Fibroblast of peridontal ligament (primary cell): ENCODE data around the gene KRR1.
"Not testable (repeated sequence)": the region's sequence is repeated elsewhere in the genome, so short reads cannot be mapped to it uniquely, and the experiment has no call there.

ENCODE experiments used
- DNase-seq: peaks from one replicate; pipeline ENCODE4 v3.0.0-alpha.2; 2010; ENCODE audit errors: extremely low read depth

Gene KRR1

DNA sequence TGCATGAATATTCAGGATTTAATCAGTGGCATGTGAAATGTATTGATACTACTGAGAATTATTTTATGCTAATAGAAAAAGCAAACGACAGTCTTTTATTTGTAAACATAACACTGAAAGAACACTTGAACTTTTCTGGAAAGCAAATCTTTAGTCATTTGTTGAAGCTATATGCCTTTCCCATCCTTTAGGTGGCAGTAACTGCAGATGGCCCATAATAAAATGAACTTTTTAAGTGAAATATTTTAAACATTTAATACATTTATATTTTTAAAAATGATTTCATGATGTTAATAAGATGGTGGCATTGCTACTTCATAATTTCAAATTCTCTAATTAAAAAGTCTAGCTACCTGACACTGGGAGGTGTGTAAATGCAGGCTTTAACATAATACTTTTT is 13.9 kb upstream of the KRR1 start:
- DNase-seq, result peak; percentile 53

- DNase-seq, result not testable (repeated sequence)
Measured at GRCh38 chr12:75522124-75522523, 10.7 kb upstream of the KRR1 start.

GRCh38 chr12:75521224-75521623 is 9.8 kb upstream of the KRR1 start:
- not testable (repeated sequence) for DNase-seq

DNA sequence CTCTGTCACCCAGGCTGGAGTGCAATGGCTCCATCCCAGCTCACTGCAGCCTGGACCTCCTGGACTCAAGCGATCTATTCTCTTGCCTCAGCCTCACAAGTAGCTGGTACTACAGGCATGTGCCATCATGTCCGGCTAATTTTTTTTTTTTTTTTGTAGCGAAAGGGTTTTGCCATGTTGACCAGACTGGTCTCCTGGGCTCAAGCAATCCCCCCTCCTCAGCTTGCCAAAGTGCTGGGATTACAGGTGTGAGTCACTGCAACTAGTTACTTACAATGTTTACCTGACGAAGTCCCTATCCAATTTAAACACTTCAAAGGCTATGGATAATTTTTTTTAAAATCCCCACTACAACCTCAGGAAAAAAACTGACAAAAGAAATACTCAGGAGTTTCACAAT is 1.8 kb downstream of the KRR1 start:
- no peak for DNase-seq

- peak; percentile 32 for DNase-seq
Measured at GRCh38 chr12:75508159-75508558, 3.2 kb downstream of the KRR1 start.

- DNase-seq, result no peak
Measured at GRCh38 chr12:75507086-75507485, 4.3 kb downstream of the KRR1 start.

DNA sequence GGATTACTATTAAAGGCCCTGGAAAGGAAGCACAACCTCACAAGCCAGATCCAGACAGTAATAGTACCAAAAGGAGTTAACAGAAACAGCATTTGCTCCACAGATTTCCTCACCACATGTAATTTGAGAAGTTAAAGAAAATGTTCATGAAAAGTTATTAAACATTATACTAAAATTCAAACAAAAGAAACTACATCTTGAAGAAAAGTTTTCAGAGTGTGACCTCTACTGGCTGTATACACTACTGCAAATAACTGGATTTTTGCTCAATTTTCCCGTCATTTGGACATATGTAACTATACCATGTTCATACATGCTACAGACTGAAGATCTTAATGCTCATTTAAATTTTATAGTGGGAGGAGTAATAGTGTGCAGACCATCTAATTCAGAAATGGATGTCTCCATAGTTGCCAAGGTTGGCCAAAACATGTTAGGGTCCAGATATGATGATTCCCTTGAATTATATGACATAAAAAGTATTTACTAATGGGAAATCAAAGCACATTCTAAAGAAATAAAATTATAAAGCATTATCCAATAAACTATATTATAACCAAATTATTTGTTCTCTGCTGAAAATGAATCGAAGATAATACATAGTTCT is 5.6 kb downstream of the KRR1 start:
- peak; percentile 86 for DNase-seq

DNA sequence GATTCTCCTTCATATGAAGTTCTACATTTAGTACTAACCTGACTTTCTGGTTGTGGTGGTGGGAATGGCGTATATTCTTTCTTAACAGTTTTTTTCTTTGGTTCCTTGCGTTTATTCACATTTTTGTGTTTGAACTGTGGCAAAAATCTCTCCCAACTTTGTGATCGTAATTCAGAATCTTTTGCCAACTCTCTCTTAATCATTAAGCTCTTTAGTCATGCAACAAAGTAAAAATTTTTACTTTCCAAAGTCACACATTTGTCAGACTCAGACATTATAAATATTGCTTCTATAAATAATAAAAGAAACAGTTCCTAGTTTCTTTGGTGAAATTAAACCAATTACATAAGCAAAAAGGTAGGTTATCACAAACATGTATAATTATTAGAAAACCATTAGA is 7.5 kb downstream of the KRR1 start:
- no peak for DNase-seq

- DNase-seq, result no peak
Measured at GRCh38 chr12:75503459-75503858, 8.0 kb downstream of the KRR1 start.

DNA sequence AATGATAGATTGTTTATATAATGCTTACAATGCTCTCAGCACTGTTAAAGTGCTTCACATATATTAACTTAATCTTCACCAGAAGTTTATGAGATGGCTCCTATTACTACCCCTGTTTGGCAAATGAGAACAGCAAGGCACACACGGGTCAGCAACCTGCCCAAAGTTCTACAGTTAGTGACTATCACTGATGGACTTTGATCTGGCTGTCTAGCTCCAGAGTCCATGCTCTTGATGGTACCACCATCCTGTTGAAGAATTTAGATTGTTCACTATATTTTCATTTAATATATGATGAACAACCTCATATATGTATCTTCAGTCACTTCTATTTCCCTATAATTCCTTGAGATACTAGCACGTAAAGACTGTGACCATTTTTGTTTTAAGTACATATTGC is 20.2 kb downstream of the KRR1 start:
- no peak for DNase-seq

- DNase-seq, result peak; percentile 79
Measured at GRCh38 chr12:75489613-75490210, 21.7 kb downstream of the KRR1 start.

DNA sequence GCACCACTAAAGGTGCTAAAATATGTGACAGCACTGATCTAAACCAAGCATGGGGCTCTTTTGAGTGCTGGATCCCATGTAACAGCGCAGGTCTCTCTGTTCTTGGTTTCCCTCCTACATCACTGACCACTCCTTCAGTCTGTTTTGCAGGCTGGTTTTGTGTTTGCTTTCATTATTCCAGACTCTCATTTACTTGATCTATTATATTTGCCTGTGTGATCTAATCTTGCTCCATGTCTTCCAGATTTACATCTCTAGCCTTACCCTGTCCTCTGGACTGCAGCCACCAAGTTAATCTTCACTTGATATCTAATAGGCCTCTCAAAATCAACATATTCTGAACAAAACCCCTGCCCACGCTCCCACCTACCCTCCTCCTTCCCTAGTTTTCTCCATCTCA is 22.2 kb downstream of the KRR1 start:
- DNase-seq, result no peak

GRCh38 chr12:75488553-75488952 is 22.9 kb downstream of the KRR1 start:
- DNase-seq, result peak; percentile 58

DNA sequence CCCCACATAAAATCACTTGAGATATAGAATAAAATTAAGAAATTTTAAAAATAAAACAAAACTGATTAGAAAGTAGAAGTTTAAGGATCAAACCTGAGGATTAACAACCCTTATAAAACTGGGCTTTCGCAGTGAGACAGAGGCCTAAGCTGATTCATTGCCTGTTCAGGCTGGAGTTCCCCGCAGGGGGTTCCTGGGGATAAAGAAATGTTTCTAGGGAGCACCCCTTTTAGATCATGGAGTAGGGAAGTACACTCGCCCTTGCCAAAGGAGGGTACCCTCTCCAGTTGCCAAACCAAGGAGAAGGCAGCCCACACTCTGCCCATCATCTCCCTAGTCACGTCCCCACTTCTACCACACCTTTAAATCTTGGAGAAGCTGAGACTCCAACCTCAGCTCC is 24.1 kb downstream of the KRR1 start:
- DNase-seq, result no peak

GRCh38 chr12:75484450-75484849 is 27.0 kb downstream of the KRR1 start:
- DNase-seq, result not testable (repeated sequence)

- peak; percentile 28 for DNase-seq
Measured at GRCh38 chr12:75483431-75483830, 28.0 kb downstream of the KRR1 start.

DNA sequence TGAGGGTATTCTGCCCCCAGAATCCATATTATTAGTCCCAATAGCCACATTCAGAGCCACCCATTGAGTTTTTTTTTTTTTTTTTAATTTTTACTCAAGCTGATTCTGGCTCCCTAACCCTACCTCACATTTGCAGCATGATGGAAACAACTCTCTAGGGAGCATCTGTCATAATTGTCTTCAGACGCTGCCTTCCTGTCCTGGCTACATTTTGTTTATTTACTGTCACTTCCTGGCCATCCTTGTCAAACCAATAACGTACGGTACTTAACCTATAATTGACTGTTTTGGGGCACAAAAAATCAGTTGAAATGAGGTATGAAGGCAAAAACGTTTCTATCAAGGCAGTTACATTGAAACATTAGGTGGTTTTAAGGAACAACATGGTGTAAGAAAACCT is 28.8 kb downstream of the KRR1 start:
- peak; percentile 31 for DNase-seq

DNA sequence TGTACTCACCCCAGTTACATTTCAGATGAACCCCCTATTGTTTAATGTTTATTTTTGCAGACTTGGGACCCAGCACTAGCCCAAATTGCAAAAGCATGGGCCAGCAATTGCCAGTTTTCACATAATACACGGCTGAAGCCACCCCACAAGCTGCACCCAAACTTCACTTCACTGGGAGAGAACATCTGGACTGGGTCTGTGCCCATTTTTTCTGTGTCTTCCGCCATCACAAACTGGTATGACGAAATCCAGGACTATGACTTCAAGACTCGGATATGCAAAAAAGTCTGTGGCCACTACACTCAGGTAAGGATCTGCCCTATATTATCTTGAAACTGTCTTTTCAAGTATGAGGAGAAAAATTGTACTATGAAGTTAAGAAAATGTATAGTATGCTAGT is 29.6 kb downstream of the KRR1 start:
- peak; percentile 79 for DNase-seq

- DNase-seq, result peak; percentile 69
Measured at GRCh38 chr12:75481013-75481705, 30.2 kb downstream of the KRR1 start.

GRCh38 chr12:75480469-75480949 is 30.9 kb downstream of the KRR1 start, which contains the start of gene GLIPR1:
Gene GLIPR1 (plus strand): TSS chr12:75480755. CDS start chr12:75480881, 126 bp downstream.
- peak; percentile 100 for DNase-seq

GRCh38 chr12:75479963-75480461 is 31.4 kb downstream of the KRR1 start:
- peak; percentile 81 for DNase-seq

DNA sequence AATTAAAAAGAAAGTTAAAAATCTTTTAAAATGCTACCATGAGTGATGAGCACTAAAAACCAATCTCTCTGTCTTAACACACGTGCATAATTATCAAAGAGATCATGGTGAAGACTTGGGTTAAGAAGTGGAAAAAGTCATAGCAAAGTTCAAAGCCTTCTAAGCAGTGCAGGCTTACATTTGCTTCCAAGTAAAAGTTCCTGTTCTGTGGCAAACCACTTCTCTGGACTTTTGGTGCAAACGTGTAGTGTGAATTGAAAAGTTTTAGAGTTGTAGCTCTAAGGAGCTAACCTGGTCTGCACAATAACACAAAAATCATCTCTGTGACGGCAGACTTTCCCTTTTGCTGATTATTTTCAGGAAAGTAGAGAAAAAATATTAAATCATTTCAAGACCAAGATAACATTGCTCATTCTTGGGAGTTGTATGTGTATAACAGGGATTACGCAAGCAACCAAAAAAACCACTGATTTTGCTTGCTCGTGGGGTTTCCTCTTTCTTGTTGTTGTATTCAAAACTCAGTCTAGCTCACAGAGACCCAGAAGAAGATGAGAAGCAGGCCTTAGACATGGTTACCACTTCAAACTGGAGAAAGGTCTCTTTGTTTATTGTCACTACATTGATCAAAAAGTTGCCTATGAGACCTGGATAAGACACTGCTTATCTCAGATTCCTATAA is 33.2 kb downstream of the KRR1 start:
- peak; percentile 91 for DNase-seq
